Stimulated activated CD8-positive, alpha-beta memory T cell treated with anti-CD3 and anti-CD28 coated beads, Interleukin-4, amount 100 ng/mL, for 48 hours (primary cell): ENCODE results near the gene TAF1B.

Experiments
- DNase-seq: peaks from one replicate; pipeline ENCODE4 v3.0.0-alpha.2; 2020

The TAF1B gene

GRCh38 chr2:9970200-9971044 lies 127.1 kb downstream of the TAF1B start:
- no peak for DNase-seq

- no peak for DNase-seq
Measured at GRCh38 chr2:9971105-9971818, 128.0 kb downstream of the TAF1B start.

- DNase-seq, result no peak
Measured at GRCh38 chr2:9971890-9972289, 128.6 kb downstream of the TAF1B start.

GRCh38 chr2:9972621-9973479 lies 129.6 kb downstream of the TAF1B start:
- peak; percentile 57 for DNase-seq

- no peak for DNase-seq
Measured at GRCh38 chr2:9973690-9974089, 130.4 kb downstream of the TAF1B start.

- no peak for DNase-seq
Measured at GRCh38 chr2:9974343-9974742, 131.1 kb downstream of the TAF1B start.

GRCh38 chr2:9975328-9975727 lies 132.1 kb downstream of the TAF1B start:
- DNase-seq, result no peak

GRCh38 chr2:9975805-9976447 lies 132.7 kb downstream of the TAF1B start:
- DNase-seq, result peak; percentile 55

GRCh38 chr2:9979977-9980376 lies 136.7 kb downstream of the TAF1B start:
- peak; percentile 53 for DNase-seq

GRCh38 chr2:9980520-9980919 lies 137.2 kb downstream of the TAF1B start:
- no peak for DNase-seq

- no peak for DNase-seq
Measured at GRCh38 chr2:9981655-9982054, 138.4 kb downstream of the TAF1B start.

GRCh38 chr2:9982248-9982647 lies 139.0 kb downstream of the TAF1B start:
- no peak for DNase-seq

- no peak for DNase-seq
Measured at GRCh38 chr2:9982891-9983290, 139.6 kb downstream of the TAF1B start.

GRCh38 chr2:9983401-9984216 lies 140.3 kb downstream of the TAF1B start:
- no peak for DNase-seq
